ENCODE measurements around the gene CREB5. TPM values are rescaled to one million over a fixed set of nuclear protein-coding genes. Genes with fewer than 3 reads are reported as not detected.

The CREB5 gene
- total and polyA plus RNA-seq, 7 donors: 0.80 to 42.1 (median 4.6) TPM

DNA sequence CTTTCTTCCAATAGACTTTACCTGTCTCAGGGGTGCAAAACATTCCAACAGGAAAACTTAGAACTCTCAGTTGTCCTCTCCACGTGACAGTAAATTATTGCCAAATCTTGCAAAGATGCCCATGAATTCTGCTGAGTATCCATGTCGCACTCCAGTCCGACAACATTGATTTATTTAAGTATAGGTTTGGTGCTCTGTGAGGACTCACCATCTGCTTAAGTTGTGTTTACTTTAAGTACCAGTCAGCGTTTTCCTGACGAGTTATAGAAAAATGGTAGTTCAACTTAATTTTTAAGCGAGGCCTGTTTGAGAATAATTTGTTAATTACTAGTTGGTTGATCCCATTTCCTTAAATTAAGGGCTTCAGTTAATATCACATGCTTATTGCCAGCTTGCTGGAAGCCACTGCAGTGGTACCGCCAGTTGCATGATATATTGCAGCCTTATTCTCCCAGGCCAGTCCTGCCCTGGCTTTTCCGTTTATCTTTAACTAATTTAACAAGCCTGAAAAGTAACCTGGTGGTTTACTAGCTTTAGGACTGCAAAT, 27.8 kb downstream of the CREB5 start:
- WGBS, 2 donors: 45 to 75% methylated on average over 8 of the region's 8 CpGs
- Histone ChIP-seq H3K4me1 (peaks cover 0 to 8% (median 3%) of the 10 kb centered on the region in 4 donors), H3K4me3 (no peak overlapping the region), H3K27ac (no peak overlapping the region), H3K9me3 (no peaks in the 10 kb centered on the region), H3K27me3 (no peaks in the 10 kb centered on the region), H3K36me3 (no peaks in the 10 kb centered on the region)
- TF ChIP-seq, protein P1, sequence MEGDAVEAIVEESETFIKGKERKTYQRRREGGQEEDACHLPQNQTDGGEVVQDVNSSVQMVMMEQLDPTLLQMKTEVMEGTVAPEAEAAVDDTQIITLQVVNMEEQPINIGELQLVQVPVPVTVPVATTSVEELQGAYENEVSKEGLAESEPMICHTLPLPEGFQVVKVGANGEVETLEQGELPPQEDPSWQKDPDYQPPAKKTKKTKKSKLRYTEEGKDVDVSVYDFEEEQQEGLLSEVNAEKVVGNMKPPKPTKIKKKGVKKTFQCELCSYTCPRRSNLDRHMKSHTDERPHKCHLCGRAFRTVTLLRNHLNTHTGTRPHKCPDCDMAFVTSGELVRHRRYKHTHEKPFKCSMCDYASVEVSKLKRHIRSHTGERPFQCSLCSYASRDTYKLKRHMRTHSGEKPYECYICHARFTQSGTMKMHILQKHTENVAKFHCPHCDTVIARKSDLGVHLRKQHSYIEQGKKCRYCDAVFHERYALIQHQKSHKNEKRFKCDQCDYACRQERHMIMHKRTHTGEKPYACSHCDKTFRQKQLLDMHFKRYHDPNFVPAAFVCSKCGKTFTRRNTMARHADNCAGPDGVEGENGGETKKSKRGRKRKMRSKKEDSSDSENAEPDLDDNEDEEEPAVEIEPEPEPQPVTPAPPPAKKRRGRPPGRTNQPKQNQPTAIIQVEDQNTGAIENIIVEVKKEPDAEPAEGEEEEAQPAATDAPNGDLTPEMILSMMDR (IDR thresholded peaks at IDR 0.05): no peak
- no peak for TF ChIP-seq POLR2A (IDR thresholded peaks at IDR 0.05)
- no peak for TF ChIP-seq POLR2AphosphoS5 (IDR thresholded peaks at IDR 0.05)
- no peak for TF ChIP-seq EP300 (IDR thresholded peaks at IDR 0.05)
- no peak for DNase-seq
- intact Hi-C loops (cut with DNase I): no loop called here

DNA sequence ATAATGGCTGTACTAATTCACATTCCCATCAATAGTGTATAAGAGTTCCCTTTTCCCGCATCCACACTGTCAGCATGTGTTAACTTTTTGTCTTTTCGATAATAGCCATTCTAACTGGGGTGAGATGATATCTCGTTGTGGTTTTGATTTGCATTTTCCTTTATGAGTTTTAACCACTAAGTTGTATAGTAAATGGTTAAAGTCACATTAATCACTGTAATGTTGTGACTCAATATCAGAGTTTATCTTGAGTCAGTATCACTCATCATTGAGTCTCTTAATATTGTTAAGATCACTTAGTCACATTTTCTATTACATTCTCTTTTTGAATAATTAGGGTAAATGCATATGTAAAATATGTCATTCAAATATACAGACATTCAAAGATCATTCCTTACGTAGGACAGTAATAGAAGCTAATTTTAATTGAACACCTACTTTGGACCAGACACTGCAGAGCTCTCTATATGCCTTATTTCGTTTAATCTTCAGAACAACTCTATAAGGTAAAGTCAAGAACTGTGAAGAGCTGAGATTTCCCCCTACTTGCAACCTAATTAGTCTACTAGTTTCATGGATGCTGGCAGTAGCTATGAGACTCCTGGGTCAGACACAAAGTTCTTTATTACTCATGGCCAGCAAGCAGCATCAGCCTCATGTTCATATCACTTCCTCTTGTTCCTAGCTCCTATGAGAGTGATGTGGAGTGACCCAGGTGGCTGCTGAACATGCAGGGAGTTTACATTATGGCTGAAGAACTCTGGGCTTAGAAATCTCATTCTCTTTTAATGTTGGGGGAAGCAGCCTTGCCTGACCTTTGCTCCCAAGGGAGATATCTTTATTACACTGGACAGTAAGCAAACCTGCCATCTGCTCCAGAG, 30.5 kb downstream of the CREB5 start:
- no peaks in the 10 kb centered on the region for H3K27me3 ChIP-seq
- peaks cover 0 to 3% (median 0%) of the 10 kb centered on the region in 4 donors for H3K4me1 ChIP-seq
- DNase-seq: no peak
- intact Hi-C loops (cut with DNase I): no loop called here
- H3K36me3 ChIP-seq: no peaks in the 10 kb centered on the region
- TF ChIP-seq, protein P1 (IDR thresholded peaks at IDR 0.05): no peak
- TF ChIP-seq POLR2A (IDR thresholded peaks at IDR 0.05) (no peak), EP300 (IDR thresholded peaks at IDR 0.05) (no peak), POLR2AphosphoS5 (IDR thresholded peaks at IDR 0.05) (no peak)
- 84 to 87% methylated on average over 5 of the region's 5 CpGs for WGBS, 2 donors
- H3K4me3 ChIP-seq: no peak overlapping the region
- H3K27ac ChIP-seq: no peak overlapping the region
- H3K9me3 ChIP-seq: no peaks in the 10 kb centered on the region

DNA sequence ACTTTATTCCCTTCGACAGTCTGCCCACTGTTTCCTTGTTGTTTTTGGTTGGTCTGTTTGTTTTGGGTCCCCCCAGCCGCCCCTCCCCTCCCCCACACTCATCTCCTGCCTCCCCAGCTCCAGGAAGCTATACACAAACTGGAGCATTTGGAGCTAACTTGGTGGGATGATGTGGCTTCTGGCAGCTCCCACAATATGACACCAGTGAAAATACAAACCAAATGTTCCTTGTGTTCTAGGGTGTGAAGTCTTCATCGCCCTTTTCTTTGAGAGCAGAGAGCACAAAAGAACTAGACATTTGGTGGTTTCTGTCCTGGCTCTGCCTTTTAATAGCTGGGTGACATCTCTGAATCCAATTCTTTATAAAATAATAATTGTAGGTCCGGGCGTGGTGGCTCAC, 33.8 kb downstream of the CREB5 start:
- H3K27ac ChIP-seq: no peak overlapping the region
- H3K36me3 ChIP-seq: no peaks in the 10 kb centered on the region
- 74 to 77% methylated on average over 5 of the region's 5 CpGs for WGBS, 2 donors
- TF ChIP-seq, protein P1 (IDR thresholded peaks at IDR 0.05): no peak
- TF ChIP-seq POLR2AphosphoS5 (IDR thresholded peaks at IDR 0.05): no peak
- TF ChIP-seq POLR2A (IDR thresholded peaks at IDR 0.05): no peak
- TF ChIP-seq EP300 (IDR thresholded peaks at IDR 0.05): no peak
- H3K9me3 ChIP-seq: no peaks in the 10 kb centered on the region
- no peak for DNase-seq
- no peaks in the 10 kb centered on the region for H3K27me3 ChIP-seq
- no peak overlapping the region for H3K4me3 ChIP-seq
- intact Hi-C loops (cut with DNase I): no loop called here
- no peaks in the 10 kb centered on the region for H3K4me1 ChIP-seq

DNA sequence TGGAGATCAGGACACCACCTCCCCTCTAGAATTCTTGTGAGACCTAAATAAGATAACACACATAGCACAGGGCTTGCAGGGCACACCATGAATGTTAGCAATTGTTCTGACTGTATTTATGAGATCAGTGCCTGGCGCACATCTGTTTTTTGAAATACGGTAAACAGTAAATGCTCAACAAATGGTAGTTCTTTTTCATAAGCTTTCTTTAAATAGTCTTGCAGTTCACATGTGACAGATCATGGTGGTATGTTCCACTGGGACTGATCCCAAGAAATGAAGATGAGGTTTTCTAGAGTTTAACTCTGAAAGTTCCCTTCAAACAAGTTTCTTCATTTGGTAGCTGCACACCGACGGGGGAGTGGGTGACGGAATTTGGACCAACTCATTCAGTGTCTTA, 34.8 kb downstream of the CREB5 start:
- DNase-seq: no peak
- H3K36me3 ChIP-seq: no peaks in the 10 kb centered on the region
- H3K9me3 ChIP-seq: no peaks in the 10 kb centered on the region
- H3K4me3 ChIP-seq: no peak overlapping the region
- no peaks in the 10 kb centered on the region for H3K4me1 ChIP-seq
- intact Hi-C loops (cut with DNase I): no loop called here
- no peak overlapping the region for H3K27ac ChIP-seq
- no peaks in the 10 kb centered on the region for H3K27me3 ChIP-seq
- TF ChIP-seq EP300 (IDR thresholded peaks at IDR 0.05) (no peak), POLR2AphosphoS5 (IDR thresholded peaks at IDR 0.05) (no peak)
- 87 to 90% methylated on average over 5 of the region's 5 CpGs for WGBS, 2 donors

DNA sequence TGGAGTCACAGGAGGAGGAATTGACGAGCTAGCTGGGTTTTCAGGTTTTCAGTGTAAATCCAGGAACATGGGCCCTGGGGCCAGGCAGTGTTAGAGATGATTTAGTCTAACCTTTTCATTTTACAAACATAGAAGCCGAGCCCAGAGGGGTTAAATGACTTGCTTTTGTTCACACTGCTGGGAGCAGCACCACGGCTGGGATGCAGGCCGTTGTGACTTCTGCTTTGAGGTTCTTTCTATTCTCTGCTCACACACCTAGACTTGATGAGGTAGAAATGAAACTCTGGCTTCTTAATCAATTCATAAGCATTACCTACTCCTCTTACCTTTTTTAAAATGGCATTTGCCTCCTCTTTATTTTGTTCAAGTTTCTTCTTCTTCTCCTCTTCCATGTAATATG, 36.4 kb downstream of the CREB5 start:
- no peak for TF ChIP-seq EP300 (IDR thresholded peaks at IDR 0.05)
- no peak for TF ChIP-seq POLR2AphosphoS5 (IDR thresholded peaks at IDR 0.05)
- TF ChIP-seq, protein P1 (IDR thresholded peaks at IDR 0.05): no peak
- Histone ChIP-seq H3K36me3 (no peaks in the 10 kb centered on the region), H3K9me3 (no peaks in the 10 kb centered on the region), H3K27me3 (no peaks in the 10 kb centered on the region), H3K27ac (no peak overlapping the region), H3K4me3 (no peak overlapping the region), H3K4me1 (no peaks in the 10 kb centered on the region)
- no peak for DNase-seq
- intact Hi-C loops (cut with DNase I): no loop called here
- 66 to 77% methylated on average over 4 of the region's 4 CpGs for WGBS, 2 donors
